ENCODE measurements around the gene FCHSD2.

FCHSD2 gene

DNA sequence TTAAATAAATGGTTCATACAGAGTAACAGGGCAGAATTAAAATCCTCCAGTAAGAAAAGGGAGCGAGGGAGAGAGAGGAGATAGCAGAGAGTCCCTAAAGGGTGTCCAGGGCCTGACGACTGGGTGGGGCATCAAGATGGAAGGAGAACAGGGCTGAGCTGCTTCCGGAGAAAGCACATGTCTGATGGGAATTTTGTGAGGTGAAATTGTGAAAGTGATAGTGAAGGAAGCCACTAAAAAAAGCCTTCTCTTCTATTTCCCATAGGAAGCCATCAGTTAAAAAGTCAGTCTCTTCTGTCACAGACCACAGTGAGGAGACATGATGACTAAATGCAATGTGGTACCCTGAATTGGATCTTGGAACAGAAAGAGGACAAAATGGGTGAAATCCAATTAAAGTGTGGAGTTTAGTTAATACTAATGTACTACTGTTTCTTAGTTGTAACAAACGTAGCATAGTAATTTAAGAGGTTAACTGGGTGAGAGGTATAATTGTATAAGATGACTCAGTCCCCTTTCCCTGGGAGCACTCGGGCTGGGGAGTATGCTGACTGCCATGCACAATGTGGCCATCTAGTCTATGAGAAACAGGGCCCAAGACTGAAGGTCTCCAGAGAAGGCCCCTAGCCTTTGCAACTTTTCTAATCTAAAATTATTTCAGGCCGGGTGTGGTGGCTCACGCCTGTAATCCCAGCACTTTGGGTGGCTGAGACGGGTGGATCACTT lies 29.5 kb upstream of the FCHSD2 start:
- no peak for DNase-seq

DNA sequence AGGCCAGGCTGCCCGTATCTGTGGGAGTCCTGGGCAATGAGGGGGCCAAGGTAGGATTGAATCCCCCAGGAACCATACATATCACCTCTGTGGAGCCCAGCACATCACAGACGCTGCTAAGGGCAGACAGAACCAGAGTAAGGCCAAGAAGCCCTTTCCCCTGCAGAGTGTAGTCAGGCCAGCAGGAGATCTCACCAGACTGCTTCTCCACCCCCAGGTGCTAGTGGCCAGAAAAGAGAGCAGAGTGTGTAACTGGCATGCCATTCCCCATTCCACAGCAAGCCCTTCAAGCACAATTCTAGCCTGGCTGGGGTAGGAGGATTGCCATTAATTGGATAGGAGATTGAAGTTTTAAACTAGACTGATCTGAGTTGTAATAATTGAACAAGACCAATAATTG lies 28.0 kb upstream of the FCHSD2 start:
- no peak for DNase-seq

DNA sequence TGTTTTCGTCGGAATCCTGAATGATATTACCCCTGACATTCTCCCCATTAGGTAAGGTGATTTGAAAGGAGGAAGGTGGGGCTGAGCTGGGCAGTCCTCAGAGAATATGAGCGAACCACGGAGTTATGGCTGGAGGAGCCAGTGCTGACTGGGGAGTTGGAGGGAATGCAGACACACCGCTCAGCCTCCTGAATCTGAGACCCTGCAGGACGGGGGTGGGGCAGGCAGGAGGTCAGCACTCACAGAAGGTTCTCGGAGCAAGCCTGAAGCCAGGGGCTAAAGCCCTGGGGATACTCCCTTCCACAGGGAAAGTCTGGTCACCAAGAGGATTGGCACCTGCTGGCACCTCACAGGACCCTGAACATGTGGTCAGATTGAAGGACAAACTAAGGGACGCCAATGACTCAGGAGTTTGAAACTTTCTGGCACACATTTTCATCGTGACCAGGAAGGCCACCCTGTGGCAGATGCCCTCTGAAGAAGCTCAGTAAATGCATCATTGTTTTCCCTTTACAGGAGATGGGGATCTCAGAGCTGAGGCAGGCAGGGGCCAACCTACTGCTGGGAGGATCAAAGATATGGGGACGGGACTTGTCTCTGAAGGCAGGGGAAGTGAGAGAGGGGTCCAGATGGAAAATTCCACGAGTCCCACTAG lies 26.9 kb upstream of the FCHSD2 start:
- no peak for DNase-seq

DNA sequence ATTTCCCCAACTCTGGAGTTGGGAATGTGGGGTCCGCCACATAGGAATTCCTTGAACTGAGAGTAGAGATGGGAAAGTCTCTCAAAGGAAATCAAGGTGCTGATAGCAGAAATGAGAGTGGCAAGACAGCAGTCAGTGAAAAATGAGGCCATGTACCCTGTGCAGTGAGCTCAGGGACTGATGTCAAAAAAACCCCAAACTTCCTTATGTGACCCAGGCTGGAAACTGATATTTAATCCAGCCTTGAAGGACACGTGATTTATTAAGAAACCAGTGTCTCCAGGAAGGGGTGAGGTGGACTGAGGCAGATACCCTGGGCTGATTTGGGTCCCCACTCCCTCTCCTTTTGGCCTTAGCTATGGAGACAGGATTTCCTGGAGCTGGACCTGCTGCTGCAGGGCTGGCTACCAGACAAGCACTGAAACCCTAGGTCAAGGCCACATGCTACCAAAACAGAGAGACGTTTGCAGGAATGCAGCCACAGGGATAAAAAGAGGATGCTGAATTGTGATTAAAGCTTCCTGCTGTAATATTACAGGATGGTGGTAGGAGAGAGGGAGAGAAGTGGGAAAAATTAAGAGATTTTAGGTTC lies 25.3 kb upstream of the FCHSD2 start:
- DNase-seq: no peak

DNA sequence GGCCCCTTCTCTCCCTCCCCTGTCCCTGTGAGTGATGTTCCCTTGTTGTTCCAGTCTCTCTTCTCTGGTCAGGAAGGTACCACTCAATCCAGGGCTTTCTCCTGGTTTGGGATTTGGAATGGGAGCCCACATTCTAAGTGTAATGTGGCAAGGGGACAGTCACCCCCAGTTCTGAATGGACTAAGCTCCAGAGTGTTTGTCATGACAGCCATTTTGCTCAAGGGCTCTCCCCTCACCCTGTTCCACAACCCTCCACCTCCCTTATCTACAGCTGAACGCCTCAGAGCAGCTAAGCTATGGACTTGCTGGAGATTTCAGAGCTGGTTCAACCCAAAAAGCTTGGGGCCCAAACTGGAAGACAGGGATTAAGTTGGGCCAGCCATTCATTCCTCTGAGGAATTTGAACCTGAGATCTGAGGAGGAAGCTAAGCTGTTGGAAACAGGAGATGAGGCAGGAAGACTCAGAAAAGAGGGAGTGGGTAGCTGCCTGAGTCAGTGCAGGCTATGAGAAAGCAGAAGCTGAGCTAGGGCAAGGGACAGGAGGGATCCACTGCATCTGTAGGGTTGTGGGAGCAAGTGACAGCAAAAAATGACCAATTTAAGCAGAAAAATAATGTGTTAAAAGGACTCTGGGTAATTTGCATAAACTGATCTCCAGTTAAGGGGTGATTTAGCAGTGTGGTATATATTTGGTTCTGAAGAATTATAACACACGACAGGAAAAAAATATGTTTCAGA lies 22.9 kb upstream of the FCHSD2 start:
- no peak for DNase-seq

DNA sequence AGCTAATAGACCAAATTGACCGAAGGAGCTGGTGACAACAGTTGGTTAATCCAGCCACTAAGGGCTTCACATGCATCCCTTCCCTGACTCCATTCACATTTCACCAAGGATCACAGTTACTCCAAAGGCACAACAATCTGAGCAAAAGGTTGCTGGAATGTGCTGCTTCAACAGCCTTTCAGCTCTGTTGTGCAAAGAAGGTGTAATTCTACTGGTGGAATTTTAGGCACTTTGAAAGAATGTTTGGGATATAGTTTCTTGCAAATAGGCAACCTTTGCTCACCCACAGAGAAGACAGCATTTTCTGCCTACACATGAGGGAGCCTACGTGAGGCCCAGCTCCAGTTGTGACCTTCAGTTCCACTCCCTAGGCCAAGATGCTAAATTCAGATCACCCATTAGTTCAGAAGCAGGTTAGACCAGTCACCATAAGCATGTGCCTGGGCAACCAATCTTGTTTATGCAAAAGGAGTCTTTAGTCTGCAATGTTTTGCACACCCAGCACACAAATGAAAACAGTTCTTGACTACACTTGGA lies 21.6 kb upstream of the FCHSD2 start:
- DNase-seq: no peak

DNA sequence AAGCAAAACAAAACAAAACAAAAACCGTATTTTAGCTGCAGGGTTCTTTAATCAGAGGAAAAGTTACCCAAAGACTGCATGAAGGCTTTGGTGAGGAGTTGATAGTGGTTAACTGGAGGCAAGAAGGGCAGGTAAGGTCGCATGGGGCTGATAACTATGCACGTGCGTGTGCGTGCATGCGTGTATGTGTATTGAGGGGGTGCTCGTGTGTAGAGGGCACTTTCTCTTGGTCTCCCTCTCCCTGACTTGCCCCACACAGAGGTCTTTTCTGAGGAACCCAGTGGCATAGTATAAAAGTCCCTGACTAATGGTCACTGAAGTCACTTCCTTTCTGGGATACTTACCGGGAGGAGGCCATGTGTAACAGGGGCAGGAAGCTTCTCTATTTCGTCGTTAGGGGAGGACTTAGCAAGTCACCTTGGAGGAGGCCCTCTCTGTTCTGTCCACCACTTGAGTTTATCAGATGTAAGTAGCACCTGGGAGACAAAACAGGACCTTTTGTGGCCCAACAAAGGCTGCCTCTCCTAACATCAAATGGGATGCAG lies 20.1 kb upstream of the FCHSD2 start:
- no peak for DNase-seq

DNA sequence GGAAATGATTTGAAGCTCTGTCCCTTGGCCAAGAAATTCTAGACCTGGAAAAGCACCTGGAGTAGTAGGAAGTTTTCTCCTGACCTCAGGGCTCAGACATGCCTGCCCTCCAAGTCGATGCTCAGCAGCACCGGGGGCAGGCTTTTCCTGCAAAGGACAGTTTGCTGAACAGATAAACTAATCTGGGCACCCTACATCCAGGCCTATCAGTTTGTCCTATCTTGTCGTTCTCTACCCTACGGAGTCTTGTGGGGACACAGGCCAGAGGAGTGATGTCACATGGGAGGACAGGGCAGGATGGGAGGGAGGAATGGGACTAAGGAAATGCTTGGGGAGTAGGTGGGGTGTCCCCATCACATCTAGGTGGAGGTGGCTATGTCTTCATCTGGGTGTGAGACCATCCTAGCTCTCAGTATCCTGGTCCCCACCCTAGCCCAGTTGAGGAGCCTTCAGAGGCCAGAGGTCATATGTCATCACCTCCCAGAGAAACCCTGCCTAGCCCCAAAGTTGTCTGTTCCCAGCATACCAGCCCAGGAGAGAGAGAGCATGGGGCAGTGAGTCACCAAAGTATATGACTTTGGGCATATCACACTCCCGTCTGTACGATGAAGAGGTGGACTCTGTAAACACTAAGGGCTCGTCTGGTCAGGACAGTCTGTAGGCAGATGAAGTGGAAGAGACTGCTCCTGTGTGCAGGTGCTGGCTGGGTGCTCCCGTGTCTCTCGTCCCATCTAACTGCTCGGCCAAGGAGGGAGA lies 18.1 kb upstream of the FCHSD2 start:
- DNase-seq: no peak

DNA sequence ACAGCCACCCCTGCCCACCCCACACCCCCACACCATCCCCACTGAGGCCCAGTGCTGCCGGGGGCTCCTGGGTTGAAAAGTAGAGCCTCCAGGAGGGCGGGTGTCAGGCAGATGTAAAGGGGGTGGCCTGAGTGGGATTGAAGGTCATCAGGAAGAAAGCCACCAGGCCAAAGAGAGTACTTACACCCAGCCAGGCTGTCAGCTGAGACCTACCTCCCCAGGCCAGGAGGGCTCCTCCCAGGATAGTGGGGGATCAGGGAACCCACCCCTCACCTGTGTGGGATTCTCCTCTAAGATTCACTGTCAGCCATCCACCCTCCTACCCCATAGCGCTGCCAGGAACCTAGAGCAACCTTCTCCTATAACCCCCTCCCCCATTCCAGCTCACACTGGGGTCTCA lies 17.2 kb upstream of the FCHSD2 start:
- no peak for DNase-seq

DNA sequence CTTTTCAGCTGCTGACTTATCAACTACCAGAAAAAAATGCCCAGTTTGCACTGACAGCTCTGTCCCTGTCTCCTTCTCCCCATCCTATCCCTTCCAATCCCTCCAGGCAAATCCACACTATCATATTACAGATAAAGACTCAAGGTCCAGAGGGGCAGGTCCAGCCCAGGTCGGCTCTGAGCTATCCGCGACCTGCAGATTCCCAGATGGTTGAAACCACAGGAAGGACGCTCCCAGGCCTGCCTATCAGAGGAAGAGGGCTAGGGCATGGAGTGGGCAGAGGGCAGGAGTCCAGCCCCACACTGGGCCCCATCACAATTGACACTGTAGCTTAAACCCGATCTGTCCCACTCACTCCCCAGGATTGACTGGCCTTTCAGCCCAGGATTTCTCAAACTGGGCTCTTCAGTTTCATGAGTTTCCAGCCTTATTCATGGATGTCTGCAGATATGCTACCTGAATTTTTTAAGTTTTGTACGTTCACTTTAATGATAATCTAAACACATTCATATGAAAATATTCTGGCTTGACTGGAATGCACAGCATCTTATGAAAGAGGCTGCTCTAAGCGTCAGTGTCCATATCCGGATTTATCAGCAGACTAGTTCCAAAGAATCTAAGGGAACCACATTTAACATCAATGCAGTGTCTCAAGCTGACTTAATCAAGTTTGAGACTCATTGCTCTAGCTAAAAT lies 16.4 kb upstream of the FCHSD2 start:
- DNase-seq: no peak

DNA sequence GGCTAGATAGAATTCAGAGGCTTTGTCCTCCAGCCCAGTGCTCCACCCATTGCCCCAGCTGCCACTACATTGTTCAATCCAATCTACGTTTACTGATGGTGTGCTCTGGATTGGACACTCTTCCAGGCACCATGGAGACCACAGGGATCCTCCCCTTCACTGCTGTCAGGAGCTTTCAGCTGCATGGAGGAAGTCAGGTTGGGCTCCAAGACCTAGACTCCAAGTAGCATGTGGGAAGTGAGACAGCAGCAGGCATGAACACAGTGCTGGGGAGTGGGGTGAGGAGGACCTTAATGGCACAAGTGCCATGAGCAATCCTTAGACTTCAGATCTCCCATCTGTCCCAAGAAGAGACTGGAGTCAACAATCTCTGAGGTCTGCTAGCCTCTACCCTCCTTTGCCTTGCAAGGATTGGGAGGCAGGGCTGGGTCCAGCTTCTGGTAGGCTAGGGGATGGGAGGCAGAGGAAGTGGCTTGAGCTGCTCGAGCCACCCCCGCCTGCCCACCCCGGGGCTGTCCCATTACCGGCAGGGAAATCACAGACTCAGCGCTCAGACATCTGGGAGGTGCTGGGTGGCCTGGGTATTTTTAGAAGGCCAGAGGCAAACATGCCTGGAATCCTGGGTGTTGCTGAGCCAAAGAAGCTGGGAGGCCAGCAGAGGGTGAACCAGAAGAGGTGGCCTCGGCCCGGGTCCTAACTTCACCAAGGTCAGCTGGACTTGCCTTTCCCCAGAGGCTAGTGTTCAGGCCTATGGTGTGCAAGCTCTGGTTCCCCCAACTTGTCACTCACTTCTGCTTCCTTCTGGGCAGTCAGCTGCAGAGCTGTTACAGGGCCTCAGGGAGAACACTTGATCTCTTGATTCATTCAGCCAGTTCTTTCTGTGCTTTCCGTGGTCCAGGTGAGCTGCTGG lies 15.2 kb upstream of the FCHSD2 start:
- no peak for DNase-seq

DNA sequence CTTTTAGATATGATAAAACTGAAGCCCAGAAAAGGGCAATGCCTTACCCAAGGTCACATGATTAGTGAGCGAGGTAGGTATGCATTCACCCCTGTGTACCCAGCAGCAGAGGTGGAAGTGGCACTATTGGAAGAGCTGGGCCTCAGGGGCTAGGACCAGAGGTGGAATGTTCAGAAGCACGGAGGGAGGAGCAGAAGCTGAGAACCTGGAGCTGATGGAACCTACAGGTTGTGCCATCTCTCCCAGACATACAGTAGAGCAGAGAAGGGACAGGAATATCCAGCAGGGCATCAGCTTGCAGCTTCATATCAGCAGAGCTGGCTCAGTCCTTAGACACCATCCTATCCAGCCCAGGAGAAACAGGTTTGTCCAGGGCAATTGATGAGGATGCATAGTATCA lies 14.6 kb upstream of the FCHSD2 start:
- DNase-seq: no peak

DNA sequence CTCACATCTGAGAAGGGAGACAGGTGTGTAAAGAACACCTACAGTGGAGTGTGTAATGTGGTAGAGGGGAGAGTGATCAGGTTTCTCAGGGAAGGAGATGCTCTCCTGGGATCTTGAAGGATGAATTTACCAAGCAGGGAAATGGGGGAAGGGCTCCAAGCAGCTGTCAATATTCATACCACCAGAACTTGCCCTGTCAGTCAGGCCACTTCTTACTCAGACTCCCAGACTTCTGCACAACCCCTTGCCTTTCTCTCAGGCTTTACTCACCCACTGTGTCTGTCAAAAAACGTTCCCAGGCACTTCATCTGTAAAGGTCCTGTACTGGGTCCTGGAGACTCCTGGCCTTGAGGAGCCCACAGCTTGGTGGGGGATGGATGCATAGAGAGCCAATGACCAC lies 14.0 kb upstream of the FCHSD2 start:
- DNase-seq: no peak

DNA sequence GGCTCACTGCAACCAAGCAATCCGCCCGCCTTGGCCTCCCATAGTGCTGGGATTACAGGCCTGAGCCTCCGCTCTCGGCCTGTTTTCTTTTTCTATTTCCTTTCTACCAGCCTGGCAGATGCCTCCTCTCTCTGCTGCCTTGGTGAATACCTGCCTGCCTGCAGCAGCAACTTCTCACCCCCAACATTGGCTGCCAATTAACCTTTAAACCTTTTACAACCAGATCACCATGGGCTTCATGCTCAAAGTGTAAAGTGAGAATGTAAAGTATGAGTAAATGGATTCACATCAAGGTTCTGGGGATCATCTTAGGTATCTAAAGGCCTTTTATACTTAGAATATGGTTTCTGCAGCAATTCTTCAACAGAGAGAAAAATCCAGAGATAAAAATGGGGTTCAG lies 13.0 kb upstream of the FCHSD2 start:
- DNase-seq: no peak

DNA sequence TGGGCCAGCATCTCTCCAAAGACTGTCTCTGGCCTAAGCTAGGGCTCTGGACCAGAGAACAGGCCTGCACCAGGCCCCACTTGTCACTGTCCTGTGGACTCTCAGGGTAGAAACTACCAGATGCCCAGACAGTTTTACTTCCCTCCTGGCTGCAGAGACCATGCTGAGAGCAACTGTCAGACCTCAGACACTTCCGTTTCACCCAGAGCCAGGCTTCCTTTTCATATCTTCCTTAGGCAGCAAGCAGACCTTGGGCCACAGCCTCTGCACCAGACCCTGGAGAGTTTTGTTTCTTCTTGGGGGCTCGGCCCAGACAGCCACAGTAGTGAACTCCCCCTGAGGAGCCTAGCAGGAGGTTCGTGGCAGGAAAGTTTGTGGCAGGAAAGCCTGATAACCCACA lies 12.1 kb upstream of the FCHSD2 start:
- no peak for DNase-seq

DNA sequence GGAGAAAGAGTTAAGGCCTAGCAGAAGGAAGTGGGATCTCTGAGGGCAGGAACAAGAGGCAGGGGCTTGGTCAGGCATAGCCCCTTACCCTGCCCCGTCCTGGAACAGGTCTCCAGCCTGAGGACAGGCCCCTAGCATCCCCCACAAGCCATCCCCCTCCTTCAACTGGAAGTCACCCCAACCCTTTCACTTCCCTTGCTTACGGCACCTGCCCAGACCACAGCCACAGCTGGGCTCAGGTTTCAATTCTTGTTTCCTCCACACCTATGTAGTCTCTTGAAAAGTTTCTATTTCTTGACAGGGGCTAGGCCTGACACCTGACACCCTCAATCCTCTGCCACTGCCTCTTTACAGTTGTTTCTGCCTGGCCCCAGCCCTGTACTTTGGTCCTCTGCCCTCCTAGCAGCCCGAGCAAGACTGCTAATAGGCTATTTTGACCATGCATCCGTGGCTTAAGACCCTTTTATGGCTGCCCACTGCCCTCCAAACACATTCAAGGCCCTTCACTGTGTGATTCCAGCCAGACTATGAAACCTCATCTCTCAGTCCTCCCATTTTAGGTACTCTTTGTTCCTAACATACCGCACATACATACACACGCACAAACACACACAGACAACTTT lies 10.9 kb upstream of the FCHSD2 start:
- no peak for DNase-seq

DNA sequence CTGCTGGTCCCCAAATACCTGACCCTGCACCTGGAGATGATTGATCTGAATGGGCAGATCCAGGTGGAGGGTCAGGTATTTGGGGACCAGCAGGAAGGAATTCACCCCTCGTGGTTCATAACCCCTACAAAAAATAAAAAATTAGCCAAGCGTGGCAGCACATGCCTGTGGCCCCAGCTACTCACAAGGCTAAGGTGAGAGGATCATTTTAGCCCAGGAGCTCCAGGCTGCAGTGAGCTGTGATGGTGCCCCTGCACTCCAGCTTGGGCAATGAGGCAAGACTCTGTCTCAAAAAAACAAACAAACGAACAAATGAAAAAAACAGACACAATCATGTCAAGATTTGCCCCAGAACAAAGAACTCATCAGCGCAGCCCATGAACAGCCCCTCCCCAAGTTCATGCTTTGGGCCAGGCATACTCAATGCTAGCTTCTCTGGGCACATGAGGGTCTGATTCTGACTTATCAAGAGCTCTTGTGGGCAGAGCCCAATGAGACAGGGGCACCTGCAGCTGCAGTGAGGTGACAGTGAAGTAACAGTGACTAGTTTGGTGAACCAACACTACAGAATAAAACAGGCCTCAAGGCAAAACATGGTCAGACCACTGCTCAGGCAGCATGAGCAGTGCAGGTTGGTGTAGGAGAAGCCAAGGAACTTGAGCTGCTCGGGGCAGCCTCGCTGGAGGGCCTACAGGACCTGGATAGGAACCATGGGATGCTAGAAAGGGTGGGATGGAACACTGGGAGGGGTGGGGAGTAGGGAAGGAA lies 10.2 kb upstream of the FCHSD2 start:
- no peak for DNase-seq

DNA sequence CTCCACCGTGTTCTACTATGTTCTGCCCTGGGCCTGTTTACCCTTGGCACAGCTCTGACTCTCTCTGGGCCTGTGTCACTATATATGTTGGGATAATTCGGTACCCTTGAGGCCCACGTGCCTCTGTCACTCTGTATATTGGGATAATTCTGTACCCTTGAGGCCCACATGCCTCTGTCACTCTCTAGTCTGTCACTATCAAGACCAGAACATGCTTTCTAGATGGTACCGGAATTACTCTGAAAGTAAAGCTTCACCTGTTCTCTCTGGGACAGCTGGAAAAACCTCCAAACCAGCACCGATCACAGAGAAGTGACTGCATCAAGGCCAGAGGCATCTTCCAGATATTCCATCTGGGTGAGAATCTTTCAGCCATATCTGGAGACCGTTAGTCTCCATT lies 9.3 kb upstream of the FCHSD2 start:
- DNase-seq: no peak

DNA sequence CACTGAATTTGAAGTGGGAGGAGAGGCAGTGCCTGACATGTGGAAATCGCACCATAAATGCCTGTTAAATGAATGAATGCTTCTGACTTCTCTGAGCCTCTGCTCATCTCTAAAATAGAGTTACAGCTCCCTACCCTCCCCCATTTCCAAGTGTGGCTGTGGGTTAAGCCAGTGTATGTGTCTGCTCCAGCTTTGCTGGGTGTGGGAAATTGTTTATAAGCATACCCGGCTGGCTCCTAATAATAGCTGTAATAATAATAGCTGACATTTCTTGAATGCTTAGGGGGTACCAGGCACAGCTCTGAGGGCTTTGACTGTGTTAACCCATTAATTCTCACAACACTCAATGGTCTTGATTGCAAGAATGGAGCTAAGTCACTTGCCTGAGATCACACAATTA lies 7.0 kb upstream of the FCHSD2 start:
- DNase-seq: no peak
